HG03135 (cell line): Measurements from ENCODE around the gene SCG2.
"Not testable (repeated sequence)": the region's sequence is repeated elsewhere in the genome, so short reads cannot be mapped to it uniquely, and the experiment has no call there.

Experiments used
- ATAC-seq: cut with Tn5 transposase; IDR thresholded peaks from one replicate; pipeline ENCODE4 v1.9.1; 2021; ENCODE audit warnings: mild to moderate bottlenecking, moderate library complexity; ENCODE audit not compliant: unreplicated experiment

Gene SCG2

DNA sequence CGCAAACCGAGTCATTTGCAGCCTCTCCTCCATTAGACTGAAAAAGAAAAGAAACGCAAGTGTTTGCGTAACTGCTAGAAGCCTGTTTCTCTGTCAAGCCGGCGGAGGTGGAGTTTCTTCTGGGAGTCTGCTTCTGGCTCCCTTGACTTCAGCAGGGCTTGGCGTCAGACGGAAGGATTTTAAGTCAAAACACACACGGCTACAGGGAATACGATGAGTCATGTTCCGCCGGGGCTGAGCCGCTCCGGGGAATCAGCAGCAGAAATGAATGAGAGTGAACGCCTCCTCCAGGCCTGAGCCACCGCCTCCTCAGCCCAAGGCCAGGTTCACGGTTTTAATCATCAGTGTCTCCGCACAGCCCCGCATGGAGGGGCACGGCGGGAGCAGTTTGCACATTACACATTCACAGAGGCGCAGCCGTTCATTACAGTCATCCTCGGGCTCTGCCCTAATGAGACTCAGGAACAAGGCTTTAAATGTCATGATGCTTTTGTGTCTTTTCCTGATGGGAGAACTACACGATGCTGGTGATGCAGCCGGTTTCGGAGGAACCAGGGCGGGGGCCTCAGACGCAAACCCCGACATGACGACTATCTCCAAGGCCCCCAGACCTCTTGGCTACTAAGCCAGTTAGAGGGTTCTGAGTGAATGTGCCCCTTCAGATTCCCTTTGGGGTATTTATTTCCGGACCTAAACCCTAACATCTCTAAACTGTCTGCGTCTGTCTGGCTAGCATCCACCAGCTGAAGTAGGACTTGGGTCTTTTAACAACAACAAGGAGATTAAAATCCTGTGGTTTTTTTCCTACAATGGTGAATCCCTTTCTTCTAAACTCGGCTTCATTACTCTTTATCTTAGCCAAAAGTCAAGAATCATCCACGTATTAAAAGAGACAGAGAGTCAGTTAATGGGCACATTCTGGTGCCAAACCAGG is 11.1 kb upstream of the SCG2 start:
- no peak for ATAC-seq

DNA sequence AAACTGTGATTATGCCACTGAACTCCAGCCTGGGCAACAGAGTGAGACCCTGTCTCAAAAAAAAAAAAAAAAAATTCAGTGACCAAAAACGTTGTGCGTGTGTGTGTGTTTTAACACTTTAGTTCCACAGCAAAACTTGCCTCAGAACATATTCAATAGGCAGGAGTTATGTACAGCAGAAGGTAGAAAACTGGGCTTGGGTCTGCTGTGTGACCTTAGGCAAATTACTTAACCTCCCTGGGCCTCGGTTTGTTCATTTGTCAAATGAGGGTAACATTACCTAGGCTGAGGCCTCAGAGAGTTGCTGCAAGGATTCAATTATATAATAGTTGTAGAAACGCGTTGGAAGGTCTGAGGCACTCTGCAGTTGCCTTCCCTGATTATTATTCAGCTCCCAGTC is 10.3 kb upstream of the SCG2 start:
- no peak for ATAC-seq

- ATAC-seq: no peak
Measured at GRCh38 chr2:223611061-223611460, 8.9 kb upstream of the SCG2 start.

DNA sequence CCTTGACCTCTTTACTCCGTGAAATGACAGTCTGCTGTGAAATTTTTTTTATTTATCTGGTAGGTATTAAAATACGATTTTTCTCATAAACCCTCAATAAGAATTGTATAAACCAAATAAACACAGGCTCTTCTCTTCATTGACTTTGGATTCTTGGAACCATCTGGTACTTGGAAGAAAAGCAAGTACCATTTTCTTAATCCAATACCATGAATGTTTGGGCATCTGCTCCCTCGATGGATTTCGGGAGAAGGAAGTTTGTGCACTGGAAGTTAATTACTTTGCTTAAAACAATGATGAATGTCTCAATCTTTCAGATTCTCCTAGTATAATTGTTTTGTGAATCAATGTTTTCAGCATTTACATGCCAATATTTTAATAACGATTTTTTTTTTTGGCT is 5.3 kb upstream of the SCG2 start:
- ATAC-seq: no peak

DNA sequence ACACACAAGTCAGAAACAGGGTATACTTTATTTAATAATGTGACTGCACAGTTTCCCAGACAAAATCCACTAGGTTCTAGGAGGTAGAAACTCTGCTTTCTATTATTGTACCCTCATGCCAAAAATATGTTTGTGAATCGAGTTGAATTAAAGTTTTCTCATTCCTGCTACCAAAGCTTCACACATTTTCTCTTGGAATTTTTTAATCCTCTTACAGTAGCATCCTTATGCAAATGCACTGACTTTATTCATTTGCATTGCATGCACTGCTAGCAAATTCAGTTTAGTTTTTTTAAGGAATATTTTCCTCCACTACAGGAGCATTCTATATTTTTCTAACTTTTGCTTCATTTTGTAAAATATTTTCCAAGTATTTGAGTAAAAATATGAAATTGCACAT is 4.8 kb upstream of the SCG2 start:
- ATAC-seq: no peak

- no peak for ATAC-seq
Measured at GRCh38 chr2:223604231-223604630, 2.1 kb upstream of the SCG2 start.

DNA sequence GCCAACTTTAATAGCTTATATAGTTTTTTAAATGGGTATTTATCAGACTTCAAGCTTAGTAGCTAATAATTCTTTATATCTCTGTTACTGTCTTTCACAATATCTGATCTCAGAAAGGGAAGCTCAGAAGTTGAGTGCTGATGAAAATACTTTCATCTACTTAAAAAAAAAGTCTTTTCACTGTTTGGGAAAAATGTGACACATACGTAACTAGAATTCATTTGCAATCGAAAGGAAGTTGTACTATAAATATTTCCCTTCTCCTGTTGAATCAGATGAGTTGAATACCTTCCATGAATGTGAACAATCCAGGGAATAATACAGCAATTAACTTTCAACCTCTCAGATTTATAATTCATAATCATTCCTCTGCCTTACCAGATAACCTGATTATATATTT is 811 bp upstream of the SCG2 start:
- no peak for ATAC-seq

- ATAC-seq: no peak
Measured at GRCh38 chr2:223601018-223601417, 1.1 kb downstream of the SCG2 start.

GRCh38 chr2:223599640-223600380 is 2.4 kb downstream of the SCG2 start:
- no peak for ATAC-seq

DNA sequence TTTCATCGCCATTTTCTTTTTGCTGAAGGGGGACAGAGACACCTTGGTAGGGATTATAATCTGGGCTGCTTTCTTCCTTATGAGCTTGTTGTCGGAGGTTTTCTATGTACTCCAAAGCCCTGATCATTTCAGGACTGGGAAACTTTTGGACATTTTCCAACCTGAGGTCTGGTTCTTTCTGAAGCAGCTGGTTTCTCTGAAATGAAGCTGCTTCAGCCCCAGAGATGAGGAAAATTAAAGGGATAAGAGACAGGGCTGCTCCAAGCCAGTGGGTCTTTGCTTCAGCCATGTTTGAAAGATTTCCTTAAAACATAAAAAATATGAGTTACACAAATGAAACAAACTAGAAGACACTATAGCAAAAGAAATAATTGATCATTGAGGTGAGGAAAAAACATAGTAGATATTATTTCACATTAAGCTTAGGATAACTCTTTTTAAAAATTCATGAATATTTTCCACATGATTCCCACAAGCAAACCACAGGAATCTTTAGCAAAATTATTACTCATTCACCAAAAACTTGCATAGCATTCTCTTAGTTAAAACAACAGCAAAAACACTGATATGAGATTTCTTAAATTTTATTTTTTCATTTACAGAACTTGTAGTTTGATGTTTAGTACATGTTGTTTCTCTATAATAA is 3.0 kb downstream of the SCG2 start:
- no peak for ATAC-seq

GRCh38 chr2:223597076-223597475 is 5.1 kb downstream of the SCG2 start:
- no peak for ATAC-seq

GRCh38 chr2:223596208-223596607 is 6.0 kb downstream of the SCG2 start:
- ATAC-seq: no peak

DNA sequence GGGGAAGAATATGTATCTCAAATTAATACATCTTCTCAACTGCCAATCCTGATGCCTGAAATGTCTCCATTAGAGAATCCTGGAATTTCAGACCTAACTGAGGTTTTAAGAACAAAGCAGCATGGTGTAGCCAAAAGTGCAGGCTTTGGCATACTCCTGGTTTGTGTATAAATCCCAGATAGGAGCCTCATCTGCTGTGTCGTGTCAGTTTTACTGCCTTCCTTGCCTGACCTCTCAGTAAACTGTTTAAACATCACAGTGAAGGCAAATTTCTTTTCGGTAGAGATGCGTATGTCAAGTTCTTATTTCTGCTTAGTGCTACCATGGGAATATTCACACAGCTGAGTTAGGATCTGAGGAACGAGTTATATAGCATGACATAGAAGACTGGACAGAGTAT is 7.3 kb downstream of the SCG2 start:
- no peak for ATAC-seq

- no peak for ATAC-seq
Measured at GRCh38 chr2:223594259-223594658, 7.9 kb downstream of the SCG2 start.

DNA sequence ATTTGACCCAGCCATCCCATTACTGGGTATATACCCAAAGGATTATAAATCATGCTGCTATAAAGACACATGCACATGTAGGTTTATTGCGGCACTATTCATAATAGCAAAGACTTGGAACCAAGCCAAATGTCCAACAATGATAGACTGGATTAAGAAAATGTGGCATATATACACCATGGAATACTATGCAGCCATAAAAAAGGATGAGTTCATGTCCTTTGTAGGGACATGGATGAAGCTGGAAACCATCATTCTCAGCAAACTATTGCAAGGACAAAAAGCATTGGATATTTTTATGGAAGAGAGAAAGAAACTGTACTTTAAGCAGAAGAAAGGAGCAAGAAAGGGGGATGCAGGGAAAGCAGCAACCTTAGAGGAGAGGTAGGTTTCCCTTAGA is 9.5 kb downstream of the SCG2 start:
- ATAC-seq: not testable (repeated sequence)

GRCh38 chr2:223591596-223591995 is 10.6 kb downstream of the SCG2 start:
- no peak for ATAC-seq

GRCh38 chr2:223590964-223591363 is 11.2 kb downstream of the SCG2 start:
- no peak for ATAC-seq

- no peak for ATAC-seq
Measured at GRCh38 chr2:223589901-223590300, 12.3 kb downstream of the SCG2 start.

GRCh38 chr2:223588251-223588650 is 13.9 kb downstream of the SCG2 start:
- no peak for ATAC-seq

DNA sequence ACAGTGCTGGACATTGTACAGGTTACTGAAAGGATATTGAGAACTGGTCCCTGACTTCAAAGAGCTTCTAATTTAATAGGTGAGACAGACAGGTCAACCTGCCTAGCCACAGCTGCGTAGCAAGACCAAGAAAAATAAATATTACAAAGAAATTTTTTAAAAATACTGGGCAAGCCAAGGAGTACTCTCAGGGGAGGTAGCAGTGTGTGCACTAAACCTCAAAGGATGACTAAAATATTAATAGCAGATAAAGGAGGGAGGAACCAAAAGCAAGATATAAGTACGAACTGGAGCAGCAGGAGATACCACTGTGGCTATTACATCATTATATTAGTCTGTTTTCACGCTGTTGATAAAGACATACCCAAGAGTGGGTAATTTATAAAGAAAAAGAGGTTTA is 14.9 kb downstream of the SCG2 start:
- no peak for ATAC-seq

DNA sequence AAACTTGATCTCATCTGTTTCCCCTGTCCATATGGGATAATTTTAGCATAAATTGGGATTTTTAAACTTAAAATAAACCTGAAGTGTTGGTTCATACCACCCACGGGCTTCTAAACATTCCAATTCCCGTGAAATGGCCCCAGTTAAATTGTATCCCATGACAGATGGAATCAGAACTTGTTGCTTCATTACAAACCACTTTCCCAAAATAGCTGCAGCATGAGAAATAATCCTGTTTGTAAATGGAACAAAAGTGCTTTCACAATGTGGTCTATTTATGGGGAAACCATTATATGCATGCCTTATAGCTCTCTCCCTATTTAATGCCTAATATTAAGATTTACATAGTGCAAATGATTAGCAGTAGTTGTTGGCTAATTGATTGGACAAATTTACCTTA is 15.9 kb downstream of the SCG2 start:
- ATAC-seq: no peak

- ATAC-seq: no peak
Measured at GRCh38 chr2:223585666-223586065, 16.5 kb downstream of the SCG2 start.
